Fibroblast of lung (primary cell): ENCODE results near the gene C20orf204. TPM values are rescaled to one million over a fixed set of nuclear protein-coding genes. Genes with fewer than 3 reads are reported as not detected.

Source experiments
- DNase-seq, 2 donors: peaks; one replicate each; pipeline versions ENCODE4 v3.0.0 to v3.0.0-alpha.2; 2010; ENCODE audit warnings: low read depth in 2 of 2
- H2AFZ ChIP-seq: 2 replicates; pipeline ENCODE4 v1.5.1; 2012; ENCODE audit warnings: low read length, control low read depth, inconsistent platforms
- H3K27ac ChIP-seq: 2 replicates; pipeline ENCODE4 v1.5.1; 2011; ENCODE audit warnings: low read length, control low read depth; ENCODE audit not compliant: insufficient read depth
- H3K27me3 ChIP-seq: 2 replicates; pipeline ENCODE4 v1.5.1; 2011; ENCODE audit warnings: mild to moderate bottlenecking, low read length; ENCODE audit not compliant: control insufficient read depth, insufficient read depth
- H3K36me3 ChIP-seq: 2 replicates; pipeline ENCODE4 v1.5.1; 2011; ENCODE audit warnings: low read length; ENCODE audit not compliant: control insufficient read depth, insufficient read depth
- H3K4me1 ChIP-seq: 2 replicates; pipeline ENCODE4 v1.5.1; 2011; ENCODE audit warnings: low read length; ENCODE audit not compliant: control insufficient read depth, insufficient read depth; ENCODE audit errors: extremely low read depth
- H3K4me2 ChIP-seq: 2 replicates; pipeline ENCODE4 v1.5.1; 2011; ENCODE audit warnings: low read length, control low read depth; ENCODE audit not compliant: insufficient read depth; ENCODE audit errors: extremely low read depth
- H3K4me3 ChIP-seq, 4 experiments: fragments of 200-600 bp in 1 of 4; sonication (generic) in 1 of 4; replicated peaks in 1 of 4; 2 replicates each; pipeline ENCODE4 v1.5.1; 2011 to 2016; ENCODE audit warnings: low read length in 4 of 4, low read depth in 3 of 4, mild to moderate bottlenecking in 3 of 4, control low read depth in 2 of 4, inconsistent platforms in 1 of 4, mixed read lengths in 1 of 4; ENCODE audit not compliant: insufficient read depth in 1 of 4; ENCODE audit errors: control extremely low read depth in 1 of 4
- H3K79me2 ChIP-seq: 2 replicates; pipeline ENCODE4 v1.5.1; 2012; ENCODE audit warnings: mild to moderate bottlenecking, low read length, inconsistent platforms; ENCODE audit not compliant: control insufficient read depth, insufficient read depth
- H3K9ac ChIP-seq: 2 replicates; pipeline ENCODE4 v1.5.1; 2011; ENCODE audit warnings: mild to moderate bottlenecking, low read length, control low read depth; ENCODE audit not compliant: insufficient read depth
- H3K9me3 ChIP-seq: 2 replicates; pipeline ENCODE4 v1.5.1; 2012; ENCODE audit warnings: low read depth, low read length; ENCODE audit not compliant: control insufficient read depth, insufficient read depth
- H4K20me1 ChIP-seq: 2 replicates; pipeline ENCODE4 v1.5.1; 2011; ENCODE audit warnings: low read length; ENCODE audit not compliant: control insufficient read depth, insufficient read depth; ENCODE audit errors: extremely low read depth
- EZH2 ChIP-seq: IDR thresholded peaks from 2 replicates; pipeline ENCODE4 v1.5.1; 2012; ENCODE audit warnings: low read length, control low read depth, mild to moderate bottlenecking; ENCODE audit errors: missing control alignments
- polyA plus RNA-seq, 2 donors: library from polyadenylated mRNA; depleted of rRNA in 1 of 2; stranded (reverse) in 1 of 2; unstranded in 1 of 2; fragments of >200 nt; gene quantifications; 2 replicates each; pipeline ENCODE4 v1.2.1, GENCODE V29; 2011 to 2012; ENCODE audit warnings: missing spikeins in 1 of 2
- total RNA-seq: library from RNA; depleted of rRNA; stranded (reverse); fragments of >200 nt; gene quantifications from 2 replicates; pipeline ENCODE4 v1.2.1, GENCODE V29; 2014
- TF ChIP-seq, protein P1 (sequence below), 2 donors: IDR thresholded peaks in 1 of 2; conservative IDR thresholded peaks in 1 of 2; 1 replicate in 1 of 2; 2 replicates in 1 of 2; pipeline ENCODE4 v1.5.1; 2011 to 2012; ENCODE audit warnings: low read length in 2 of 2, control low read depth in 1 of 2, inconsistent platforms in 1 of 2, low read depth in 1 of 2, mild to moderate bottlenecking in 1 of 2

Gene C20orf204
- total and polyA plus RNA-seq, 2 donors (not counting 1 experiment from before 2014, with no cell fraction given): 0.02 to 0.66 TPM

GRCh38 chr20:64027981-64028685 lies 7.8 kb upstream of the C20orf204 start:
- H4K20me1 ChIP-seq: no peaks in the 10 kb centered on the region
- H3K79me2 ChIP-seq: no peaks in the 10 kb centered on the region
- TF ChIP-seq, protein P1, sequence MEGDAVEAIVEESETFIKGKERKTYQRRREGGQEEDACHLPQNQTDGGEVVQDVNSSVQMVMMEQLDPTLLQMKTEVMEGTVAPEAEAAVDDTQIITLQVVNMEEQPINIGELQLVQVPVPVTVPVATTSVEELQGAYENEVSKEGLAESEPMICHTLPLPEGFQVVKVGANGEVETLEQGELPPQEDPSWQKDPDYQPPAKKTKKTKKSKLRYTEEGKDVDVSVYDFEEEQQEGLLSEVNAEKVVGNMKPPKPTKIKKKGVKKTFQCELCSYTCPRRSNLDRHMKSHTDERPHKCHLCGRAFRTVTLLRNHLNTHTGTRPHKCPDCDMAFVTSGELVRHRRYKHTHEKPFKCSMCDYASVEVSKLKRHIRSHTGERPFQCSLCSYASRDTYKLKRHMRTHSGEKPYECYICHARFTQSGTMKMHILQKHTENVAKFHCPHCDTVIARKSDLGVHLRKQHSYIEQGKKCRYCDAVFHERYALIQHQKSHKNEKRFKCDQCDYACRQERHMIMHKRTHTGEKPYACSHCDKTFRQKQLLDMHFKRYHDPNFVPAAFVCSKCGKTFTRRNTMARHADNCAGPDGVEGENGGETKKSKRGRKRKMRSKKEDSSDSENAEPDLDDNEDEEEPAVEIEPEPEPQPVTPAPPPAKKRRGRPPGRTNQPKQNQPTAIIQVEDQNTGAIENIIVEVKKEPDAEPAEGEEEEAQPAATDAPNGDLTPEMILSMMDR (conservative IDR thresholded peaks at IDR 0.05 in 1 of 2, IDR thresholded peaks at IDR 0.05 in 1 of 2; ENCODE audit: low read depth in 1 of 2, low read length in 2 of 2): no peak
- no peak for TF ChIP-seq EZH2
- no peak overlapping the region for H3K4me2 ChIP-seq
- DNase-seq: no peak
- H3K27ac ChIP-seq: no peak overlapping the region
- no peaks in the 10 kb centered on the region for H3K9me3 ChIP-seq
- H3K4me3 ChIP-seq: no peak overlapping the region
- H3K36me3 ChIP-seq: peaks cover 46% of the 10 kb centered on the region
- H3K9ac ChIP-seq: no peak overlapping the region
- H3K27me3 ChIP-seq: no peaks in the 10 kb centered on the region
- H2AFZ ChIP-seq: no peak overlapping the region
- H3K4me1 ChIP-seq: no peaks in the 10 kb centered on the region

DNA sequence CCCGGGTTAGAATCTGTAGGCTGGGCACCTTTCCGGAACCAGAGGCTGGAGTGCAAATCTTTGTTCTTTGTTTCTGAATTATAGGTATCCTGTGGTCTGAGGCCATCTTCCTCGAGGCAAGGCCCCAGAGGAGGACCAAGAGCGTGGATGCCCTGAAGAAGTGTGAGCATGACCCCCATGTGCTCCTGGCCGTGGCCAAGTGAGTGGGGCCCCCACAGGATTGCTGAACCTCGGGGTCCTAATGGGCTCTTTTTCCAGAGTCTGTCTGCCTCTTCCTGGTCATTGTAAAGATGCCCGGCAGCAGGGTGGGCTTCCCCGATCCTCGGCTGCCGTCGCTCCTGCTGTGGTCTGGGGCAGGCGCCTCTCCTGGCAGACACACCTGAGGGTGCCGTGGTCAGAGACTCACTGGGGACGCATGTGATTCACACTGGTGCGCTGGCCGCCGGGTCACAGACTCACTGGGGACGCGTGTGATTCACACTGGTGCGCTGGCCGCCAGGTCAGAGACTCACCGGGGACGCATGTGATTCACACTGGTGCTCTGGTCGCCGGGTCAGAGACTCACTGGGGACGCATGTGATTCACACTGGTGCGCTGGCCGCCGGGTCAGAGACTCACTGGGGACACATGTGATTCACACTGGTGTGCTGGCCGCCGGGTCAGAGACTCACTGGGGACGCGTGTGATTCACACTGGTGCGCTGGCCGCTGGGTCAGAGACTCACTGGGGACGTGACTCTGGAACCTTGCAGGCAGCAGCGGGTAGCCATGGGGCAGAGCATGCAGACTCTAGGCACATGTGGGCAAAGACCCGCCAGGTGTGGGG lies 6.5 kb upstream of the C20orf204 start:
- DNase-seq: no peak
- Histone ChIP-seq H2AFZ (no peak overlapping the region), H3K79me2 (no peaks in the 10 kb centered on the region), H3K9me3 (no peaks in the 10 kb centered on the region), H3K27ac (no peak overlapping the region), H3K9ac (no peak overlapping the region), H3K36me3 (peaks cover 40% of the 10 kb centered on the region), H3K4me3 (no peak overlapping the region), H3K4me1 (no peaks in the 10 kb centered on the region), H3K27me3 (no peaks in the 10 kb centered on the region), H4K20me1 (no peaks in the 10 kb centered on the region), H3K4me2 (no peak overlapping the region)
- TF ChIP-seq, protein P1 (conservative IDR thresholded peaks at IDR 0.05 in 1 of 2, IDR thresholded peaks at IDR 0.05 in 1 of 2; ENCODE audit: low read depth in 1 of 2, low read length in 2 of 2): no peak
- no peak for TF ChIP-seq EZH2

- Histone ChIP-seq H3K27ac (no peak overlapping the region), H3K27me3 (no peaks in the 10 kb centered on the region), H2AFZ (no peak overlapping the region), H4K20me1 (no peaks in the 10 kb centered on the region), H3K4me2 (no peak overlapping the region), H3K4me1 (no peaks in the 10 kb centered on the region), H3K9me3 (no peaks in the 10 kb centered on the region), H3K9ac (no peak overlapping the region), H3K36me3 (peaks cover 41% of the 10 kb centered on the region), H3K79me2 (no peaks in the 10 kb centered on the region), H3K4me3 (no peak overlapping the region)
- TF ChIP-seq, protein P1 (conservative IDR thresholded peaks at IDR 0.05 in 1 of 2, IDR thresholded peaks at IDR 0.05 in 1 of 2; ENCODE audit: low read depth in 1 of 2, low read length in 2 of 2): no peak
- TF ChIP-seq EZH2: no peak
- no peak for DNase-seq
Observed at GRCh38 chr20:64030371-64031134, 5.4 kb upstream of the C20orf204 start.
